GM12891 (cell line): ENCODE measurements around the gene RYR3.

Experiments
- PAX5 ChIP-seq: IDR thresholded peaks from 2 replicates; pipeline ENCODE4 v1.6.1; 2011; ENCODE audit warnings: low read length, moderate library complexity, mild to moderate bottlenecking; ENCODE audit not compliant: insufficient read depth, severe bottlenecking
- POLR2A ChIP-seq: IDR thresholded peaks from 2 replicates; pipeline ENCODE4 v1.6.1; 2011; ENCODE audit warnings: low read depth, low read length, control low read depth
- POLR2AphosphoS5 ChIP-seq: IDR thresholded peaks from 2 replicates; pipeline ENCODE4 v1.6.1; 2011; ENCODE audit warnings: low read depth, low read length, control low read depth
- POU2F2 ChIP-seq: IDR thresholded peaks from 2 replicates; pipeline ENCODE4 v1.6.1; 2011; ENCODE audit warnings: low read depth, mild to moderate bottlenecking, control low read depth, low read length, moderate library complexity
- SPI1 ChIP-seq: IDR thresholded peaks from 2 replicates; pipeline ENCODE4 v1.6.1; 2011; ENCODE audit warnings: low read depth, low read length, control low read depth
- TAF1 ChIP-seq: IDR thresholded peaks from 2 replicates; pipeline ENCODE4 v1.6.1; 2011; ENCODE audit warnings: low read depth, low read length, control low read depth

- TF ChIP-seq PAX5 (no peak), POLR2A (no peak), TAF1 (no peak), POLR2AphosphoS5 (no peak), SPI1 (no peak), POU2F2 (no peak)
Observed at GRCh38 chr15:33561967-33562366, 251.2 kb downstream of the RYR3 start.
